Activated T-cell treated with anti-CD3 and anti-CD28 coated beads, Interleukin-2, amount 50 U/mL, for 72 hours (primary cell): ENCODE data around the gene RAPGEF5. TPM values are rescaled to one million over a fixed set of nuclear protein-coding genes. Genes with fewer than 3 reads are reported as not detected.
"Not testable (repeated sequence)": the region's sequence is repeated elsewhere in the genome, so short reads cannot be mapped to it uniquely, and the experiment has no call there.

Experiments
- ATAC-seq, 2 donors: fragments of 150-1000 bp; cut with Tn5 transposase; replicated peaks in 1 of 2; 2 replicates each; pipeline ENCODE4 v1.10.0; 2021; ENCODE audit warnings: moderate library complexity in 2 of 2, mild to moderate bottlenecking in 1 of 2
- DNase-seq, 2 donors: peaks; one replicate each; pipeline ENCODE4 v3.0.0; 2021 to 2022; ENCODE audit warnings: mixed read lengths in 1 of 2
- H3K27ac Mint-ChIP-seq: one replicate; pipeline ENCODE4 v1.8.0; 2022; ENCODE audit warnings: mild to moderate bottlenecking, moderate library complexity, mixed read lengths
- H3K27me3 Mint-ChIP-seq: one replicate; pipeline ENCODE4 v1.8.0; 2022; ENCODE audit warnings: low read depth, mixed read lengths
- H3K36me3 Mint-ChIP-seq, 2 donors: one replicate each; pipeline ENCODE4 v1.8.0; 2022; ENCODE audit warnings: mixed read lengths in 2 of 2, mild to moderate bottlenecking in 1 of 2; ENCODE audit not compliant: insufficient read depth in 2 of 2
- H3K4me1 Mint-ChIP-seq: one replicate; pipeline ENCODE4 v1.8.0; 2022; ENCODE audit warnings: low read depth, mixed read lengths
- H3K4me3 Mint-ChIP-seq, 2 donors: one replicate each; pipeline ENCODE4 v1.8.0; 2022; ENCODE audit warnings: mild to moderate bottlenecking in 2 of 2, mixed read lengths in 2 of 2, moderate library complexity in 2 of 2
- H3K9me3 Mint-ChIP-seq, 2 donors: one replicate each; pipeline ENCODE4 v1.8.0; 2022; ENCODE audit warnings: mixed read lengths in 2 of 2
- total RNA-seq, 2 donors: library from RNA; stranded (reverse); gene quantifications; one replicate each; pipeline ENCODE4 v1.2.3, GENCODE V29; 2022

Gene RAPGEF5
- total RNA-seq, 2 donors from 2014 or later: 0.46 to 0.72 TPM

GRCh38 chr7:22082553-22082885 lies 274.4 kb downstream of the RAPGEF5 start:
- H3K36me3 Mint-ChIP-seq: no peaks in the 10 kb centered on the region
- peak; percentile 12 to 17 for ATAC-seq
- peak overlapping the region; percentile 19 for H3K27ac Mint-ChIP-seq

GRCh38 chr7:22080219-22080618 lies 276.7 kb downstream of the RAPGEF5 start:
- not testable (repeated sequence) for H3K9me3 Mint-ChIP-seq

More at GRCh38 chr7:22082553-22082885, 274.4 kb downstream of the RAPGEF5 start:
- Mint-ChIP-seq H3K4me3 (peak overlapping the region; percentile 81 to 90), H3K9me3 (peaks cover 0 to 3% of the 10 kb centered on the region in 2 donors), H3K4me1 (peaks cover 8% of the 10 kb centered on the region), H3K27me3 (peaks cover 40% of the 10 kb centered on the region)
- no peak for DNase-seq

GRCh38 chr7:22078872-22079271 lies 278.1 kb downstream of the RAPGEF5 start:
- not testable (repeated sequence) for H3K9me3 Mint-ChIP-seq, H3K36me3 Mint-ChIP-seq, ATAC-seq, DNase-seq, H3K27ac Mint-ChIP-seq, H3K4me3 Mint-ChIP-seq, H3K4me1 Mint-ChIP-seq
- peaks cover 35% of the 10 kb centered on the region for H3K27me3 Mint-ChIP-seq

More at GRCh38 chr7:22080219-22080618, 276.7 kb downstream of the RAPGEF5 start:
- not testable (repeated sequence) for H3K27ac Mint-ChIP-seq, H3K4me1 Mint-ChIP-seq, ATAC-seq, H3K4me3 Mint-ChIP-seq, DNase-seq, H3K36me3 Mint-ChIP-seq
- H3K27me3 Mint-ChIP-seq: peaks cover 40% of the 10 kb centered on the region

- Mint-ChIP-seq H3K4me1 (no peaks in the 10 kb centered on the region), H3K27me3 (peaks cover 9% of the 10 kb centered on the region), H3K4me3 (no peak overlapping the region), H3K9me3 (peaks cover 0 to 3% of the 10 kb centered on the region in 2 donors), H3K36me3 (no peaks in the 10 kb centered on the region), H3K27ac (no peak overlapping the region)
- DNase-seq (no peak), ATAC-seq (no peak)
Measured at GRCh38 chr7:22075561-22075960, 281.4 kb downstream of the RAPGEF5 start.

- H3K9me3 Mint-ChIP-seq: no peaks in the 10 kb centered on the region
- no peaks in the 10 kb centered on the region for H3K36me3 Mint-ChIP-seq
- H3K27ac Mint-ChIP-seq: no peak overlapping the region
- DNase-seq (no peak), ATAC-seq (no peak)
- no peaks in the 10 kb centered on the region for H3K4me1 Mint-ChIP-seq
- H3K27me3 Mint-ChIP-seq: peaks cover 9% of the 10 kb centered on the region
- H3K4me3 Mint-ChIP-seq: no peak overlapping the region
Measured at GRCh38 chr7:22074897-22075296, 282.1 kb downstream of the RAPGEF5 start.

Other genes with a start within 250 kb of the RAPGEF5 start
- under 1 TPM in 1 of 2 donors, not detected in 1; 0.39 TPM for gene STEAP1B, start 143.0 kb upstream of the RAPGEF5 start, total RNA-seq